HG03565 (cell line): ENCODE measurements around the gene COL19A1.

ENCODE experiments used
- ATAC-seq: cut with Tn5 transposase; IDR thresholded peaks from one replicate; pipeline ENCODE4 v1.9.1; 2021; ENCODE audit warnings: mild to moderate bottlenecking, moderate library complexity; ENCODE audit not compliant: unreplicated experiment

Gene COL19A1

DNA sequence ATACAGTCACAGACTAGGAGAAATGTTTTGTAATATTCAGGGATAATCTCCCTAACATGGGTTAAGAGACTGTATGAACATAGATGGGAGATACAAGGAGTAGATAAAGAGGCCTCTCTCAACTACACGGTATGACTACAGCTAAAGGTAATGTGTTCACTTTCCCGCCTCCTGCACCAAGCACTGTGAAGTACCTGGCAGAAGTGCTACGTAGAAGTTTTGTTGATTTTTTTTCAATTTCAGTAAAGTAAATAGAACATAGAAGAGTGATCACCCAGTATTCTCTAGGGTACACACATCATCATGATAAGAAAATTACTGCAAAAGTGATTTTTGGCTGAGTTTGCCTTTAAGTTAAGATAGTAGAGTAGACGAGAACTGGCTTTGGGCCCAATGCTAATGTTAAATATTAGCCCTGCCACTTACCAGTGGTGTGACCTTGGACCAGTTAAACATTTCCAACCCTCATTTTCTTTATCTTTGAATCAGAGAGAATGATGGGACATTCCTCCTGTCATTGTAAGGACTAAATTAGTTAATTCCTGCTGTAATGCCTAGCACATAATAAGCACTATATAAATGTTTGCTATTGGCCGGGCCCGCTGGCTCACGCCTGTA, 253.0 kb downstream of the COL19A1 start:
- no peak for ATAC-seq

DNA sequence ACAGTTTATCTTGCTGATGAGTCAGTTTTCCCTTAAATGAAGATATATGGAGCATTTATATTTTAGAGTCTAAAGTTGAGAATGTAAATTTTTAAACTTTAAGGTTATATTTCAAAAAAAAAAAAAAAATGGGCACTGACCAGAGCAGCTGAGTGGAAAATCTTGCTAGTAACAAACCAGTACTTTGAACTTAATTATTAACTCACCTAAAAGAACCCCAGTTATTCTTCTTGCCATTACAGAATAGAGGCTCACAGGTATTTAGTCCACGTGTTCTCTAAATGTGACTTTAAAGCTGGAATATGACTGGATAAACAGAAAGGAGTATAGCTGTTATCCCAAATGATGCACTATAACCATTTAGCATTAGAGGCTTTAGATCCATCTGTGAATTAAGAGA, 258.1 kb downstream of the COL19A1 start:
- ATAC-seq = no peak

DNA sequence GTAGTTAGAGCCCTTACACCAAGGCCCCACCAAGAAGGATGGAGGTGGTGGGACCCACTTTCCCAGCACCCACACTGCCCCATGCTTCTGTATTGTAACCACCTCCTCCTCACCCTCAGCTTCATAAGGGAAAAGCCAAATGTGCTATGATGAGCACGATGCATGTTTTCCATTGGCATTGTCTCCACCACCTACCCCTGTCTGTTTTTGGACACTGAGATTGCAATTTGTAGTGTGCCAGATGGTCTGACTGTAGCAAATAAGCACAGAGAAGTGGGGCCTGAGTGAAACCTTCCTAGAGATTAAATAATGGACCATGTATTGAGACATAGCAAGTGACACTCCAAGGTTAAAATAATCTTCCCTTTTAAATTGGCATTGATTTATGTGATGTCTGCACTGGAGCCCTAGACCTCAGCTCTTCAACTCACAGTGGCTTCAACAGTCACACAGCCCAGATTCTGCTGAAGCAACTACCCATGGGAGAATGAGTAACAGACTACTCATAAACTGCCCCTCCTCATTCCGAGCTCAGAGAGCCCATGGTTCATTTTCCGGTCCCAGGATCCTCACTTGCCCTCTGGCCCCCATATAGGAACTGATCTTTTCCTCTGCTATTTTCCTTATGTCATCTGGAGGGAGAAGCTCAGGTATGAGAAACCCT, 258.7 kb downstream of the COL19A1 start:
- no peak for ATAC-seq

DNA sequence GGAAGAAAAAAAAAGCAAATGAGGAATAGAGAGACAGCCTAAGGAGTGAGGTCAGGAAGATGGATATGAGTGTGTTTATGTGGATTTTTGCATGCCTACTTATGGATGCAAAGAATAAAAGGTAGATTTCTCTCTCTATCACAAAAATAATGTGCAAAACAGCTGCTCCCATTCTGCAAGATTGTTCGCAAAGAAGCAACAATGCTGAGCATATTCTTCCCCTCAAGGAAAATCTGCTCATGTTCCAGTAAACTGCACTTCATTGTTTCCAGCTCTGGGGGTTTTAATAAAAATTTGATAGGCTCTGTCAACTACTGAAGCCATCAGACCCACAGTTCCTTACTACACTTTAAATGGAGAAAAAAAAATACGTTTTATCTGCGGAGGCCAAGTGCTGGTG, 259.2 kb downstream of the COL19A1 start:
- ATAC-seq = no peak

DNA sequence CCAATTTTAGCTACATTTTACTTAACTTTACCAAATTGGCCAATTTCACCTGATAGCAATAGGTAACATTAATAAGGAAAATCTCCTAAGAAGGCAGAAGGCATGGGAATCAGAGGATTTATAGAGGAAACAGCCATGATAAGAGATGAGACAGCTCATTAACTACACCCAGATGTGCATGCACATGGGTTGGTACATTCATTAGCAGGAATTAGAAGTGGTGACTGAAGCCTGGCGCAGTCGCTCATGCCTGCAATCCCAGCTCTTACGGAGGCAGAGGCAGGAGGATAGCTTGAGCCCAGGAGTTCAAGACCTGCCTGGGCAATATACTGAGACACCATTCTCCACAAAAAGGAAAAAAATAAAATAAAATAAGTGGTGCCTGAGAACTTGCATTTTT, 263.0 kb downstream of the COL19A1 start:
- ATAC-seq = no peak

DNA sequence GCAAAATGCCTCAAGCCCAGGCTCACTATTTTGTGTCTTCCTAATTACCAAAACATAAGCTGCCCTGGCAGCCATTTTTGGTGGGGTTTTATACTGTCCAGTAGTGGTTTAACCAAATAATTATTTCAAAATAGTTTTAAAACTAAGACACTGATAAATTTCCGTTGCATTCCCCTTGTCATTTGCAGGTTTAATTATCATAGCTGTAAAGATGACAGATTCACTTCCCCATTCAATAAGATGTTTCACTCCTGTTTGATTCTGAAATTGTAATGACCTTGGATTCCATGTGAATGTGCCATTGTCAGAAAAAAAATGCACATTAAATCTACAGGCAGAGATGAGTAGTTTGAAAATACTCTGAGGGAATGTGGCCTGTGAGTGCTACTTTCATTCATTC, 264.5 kb downstream of the COL19A1 start:
- no peak for ATAC-seq

DNA sequence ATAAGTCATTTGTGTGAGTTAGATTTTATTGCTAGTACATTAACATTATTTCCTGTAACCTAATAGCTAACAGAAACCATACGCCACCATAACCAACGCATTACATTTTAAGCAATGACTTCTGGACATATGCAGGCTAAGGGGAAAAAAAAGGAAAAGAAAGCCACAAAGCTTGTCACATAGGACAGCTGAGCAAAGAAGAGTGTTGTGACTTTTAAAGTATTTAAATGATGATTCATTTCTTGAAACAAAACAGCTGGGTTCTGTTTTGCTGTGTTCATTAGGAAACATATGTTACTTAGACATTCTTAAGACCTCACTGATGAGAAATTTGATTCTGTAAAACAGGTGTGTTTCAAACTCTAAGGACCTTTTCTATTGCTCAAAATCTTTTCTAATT, 265.2 kb downstream of the COL19A1 start:
- peak; percentile 94 for ATAC-seq

DNA sequence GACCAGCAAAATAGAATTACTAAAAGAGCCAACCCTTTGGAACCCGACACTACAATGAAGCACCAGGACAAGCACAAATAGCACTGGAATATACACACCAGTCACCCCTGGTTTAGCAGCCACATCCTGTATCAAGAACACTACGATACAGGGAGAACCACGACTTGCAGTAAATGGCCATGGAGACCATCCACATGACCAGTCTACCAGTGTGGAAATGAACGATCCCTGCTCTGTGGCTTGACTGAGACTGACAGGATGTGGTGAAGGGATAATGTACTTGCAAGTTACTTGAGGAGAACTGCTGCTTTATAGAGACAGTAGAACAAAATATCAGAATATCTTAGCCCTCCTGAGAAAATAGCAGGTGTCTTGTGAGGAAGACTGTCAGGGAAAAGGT, 266.9 kb downstream of the COL19A1 start:
- ATAC-seq = no peak

DNA sequence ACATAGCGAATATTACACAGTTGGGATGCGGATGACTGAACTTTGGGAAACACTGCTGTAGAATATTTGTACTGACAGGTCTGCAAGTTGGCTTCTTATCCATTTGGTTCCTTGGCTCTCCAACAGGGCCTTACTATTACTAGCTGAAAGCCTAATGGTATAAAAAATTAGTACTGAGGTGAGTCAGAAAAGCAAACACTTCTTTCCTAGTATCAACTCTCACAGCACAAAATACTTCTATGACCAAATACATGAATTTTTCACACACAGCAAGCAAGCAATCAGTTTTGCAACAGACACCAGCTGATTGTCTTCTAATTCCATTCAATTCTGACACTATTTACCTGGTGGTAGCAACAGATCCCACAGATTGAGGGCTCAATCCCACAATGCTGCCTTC, 268.2 kb downstream of the COL19A1 start:
- no peak for ATAC-seq

DNA sequence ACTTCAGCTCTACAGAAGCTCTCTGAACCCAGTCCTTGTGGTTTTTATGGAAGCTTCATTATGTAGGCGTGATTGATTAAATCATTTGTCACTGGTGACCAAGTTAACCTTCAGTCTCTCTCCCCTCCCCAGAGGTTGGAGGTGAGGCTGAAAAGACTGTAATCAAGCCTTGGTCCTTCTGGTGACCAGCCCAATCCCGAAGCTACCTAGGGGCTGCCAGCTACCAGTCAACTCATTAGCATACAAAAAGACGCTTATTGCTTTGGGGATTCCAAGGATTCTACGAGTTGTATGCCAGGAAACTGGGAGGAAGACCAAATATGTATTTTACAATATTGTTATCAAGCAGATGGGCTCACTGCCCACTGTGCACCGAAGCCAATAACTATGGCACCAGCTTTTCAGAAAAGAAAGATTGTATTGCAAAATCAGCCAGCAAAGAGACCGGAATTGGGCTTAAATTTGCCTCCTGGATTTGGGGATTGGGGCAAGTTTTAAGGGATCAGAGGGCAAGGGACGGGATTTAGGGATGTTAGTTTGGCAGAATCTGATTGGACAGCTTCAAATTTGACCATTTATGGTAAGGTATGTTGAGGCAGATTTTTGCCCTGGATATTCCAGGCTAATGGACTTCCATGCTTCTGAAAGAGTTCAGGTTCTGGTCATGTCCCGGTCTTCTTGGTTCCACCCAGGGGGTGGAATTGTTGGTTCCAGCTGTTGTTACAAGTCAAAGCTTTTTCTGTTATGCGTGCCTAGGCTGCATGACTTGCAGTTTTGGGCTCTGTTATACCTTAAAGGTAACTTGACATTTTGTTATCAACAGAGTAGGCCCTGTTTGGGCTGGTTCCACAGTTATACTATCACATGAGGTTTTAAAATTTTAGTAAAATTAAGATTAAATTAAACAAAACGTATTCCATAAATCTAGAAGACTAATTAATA, 269.1 kb downstream of the COL19A1 start:
- no peak for ATAC-seq

DNA sequence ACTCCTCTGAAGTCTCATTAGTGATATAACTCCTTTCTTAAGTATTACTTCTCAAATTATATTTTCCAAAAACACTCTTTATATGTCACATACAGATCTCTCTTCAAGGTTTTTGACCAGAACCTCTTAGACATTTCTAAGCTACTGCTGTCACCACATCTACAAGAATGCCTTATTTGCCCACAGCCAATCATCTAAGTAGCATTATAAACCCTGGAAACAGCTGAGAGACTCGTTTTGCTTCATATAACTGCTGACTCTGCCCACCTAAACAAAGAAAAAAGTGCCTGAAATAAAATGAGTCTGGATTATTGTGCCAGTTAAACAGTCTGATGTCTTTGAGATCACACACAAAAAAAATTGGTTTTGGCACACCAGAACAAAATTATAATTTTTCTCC, 270.6 kb downstream of the COL19A1 start:
- no peak for ATAC-seq

DNA sequence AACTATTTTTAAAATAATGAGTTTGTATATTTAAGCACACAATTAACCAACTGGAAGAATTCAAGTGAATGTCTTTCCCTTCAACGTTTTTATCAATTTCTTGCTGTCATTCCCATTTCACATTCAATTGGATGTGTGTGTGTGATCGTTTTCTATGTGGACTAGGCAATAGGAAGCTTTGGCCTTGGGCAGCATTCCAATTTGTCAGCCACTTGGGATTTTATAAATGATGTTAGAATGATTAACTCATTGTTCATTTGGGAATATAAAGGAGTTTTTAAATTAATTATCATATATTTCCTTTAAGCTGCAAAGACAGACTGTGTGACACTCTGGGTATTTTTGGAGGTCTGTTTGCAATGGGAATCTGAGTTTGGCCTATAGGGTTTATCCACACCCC, 274.1 kb downstream of the COL19A1 start:
- ATAC-seq = no peak

DNA sequence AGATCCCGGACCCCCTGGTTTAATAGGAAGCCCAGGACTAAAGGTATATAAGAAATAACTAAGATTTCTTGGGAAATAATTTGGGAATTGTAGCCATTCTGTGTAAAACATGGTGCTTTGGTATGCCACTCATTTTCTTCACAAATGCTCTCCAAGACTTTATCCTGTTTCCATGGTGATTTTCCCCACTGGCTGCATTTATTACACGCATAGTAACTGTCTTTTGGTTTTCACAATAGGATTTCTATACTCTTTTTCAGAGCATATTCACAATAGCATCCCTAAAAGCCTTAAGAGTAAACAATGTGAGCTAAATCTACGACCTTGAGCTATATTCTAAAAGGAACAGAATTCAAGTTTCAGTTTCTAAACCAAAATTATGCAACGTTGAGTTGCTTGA, 275.7 kb downstream of the COL19A1 start:
- ATAC-seq = no peak

DNA sequence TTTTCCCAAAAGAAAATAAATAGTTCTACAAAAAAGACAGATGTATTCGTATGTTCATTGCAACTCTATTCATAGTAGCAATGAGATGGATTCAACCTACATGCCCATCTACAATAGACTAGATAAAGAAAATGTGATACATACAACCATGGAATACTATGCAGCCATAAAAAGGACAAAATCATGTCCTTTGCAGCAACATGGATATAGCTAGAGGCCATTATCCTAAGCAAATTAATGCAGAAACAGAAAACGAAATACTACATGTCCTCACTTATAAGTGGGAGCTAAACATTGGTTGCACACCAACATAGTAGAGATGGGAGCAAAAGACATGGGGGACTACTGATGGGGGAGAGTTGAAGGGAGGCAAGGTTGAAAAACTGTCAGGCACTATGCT, 278.8 kb downstream of the COL19A1 start:
- ATAC-seq = no peak

DNA sequence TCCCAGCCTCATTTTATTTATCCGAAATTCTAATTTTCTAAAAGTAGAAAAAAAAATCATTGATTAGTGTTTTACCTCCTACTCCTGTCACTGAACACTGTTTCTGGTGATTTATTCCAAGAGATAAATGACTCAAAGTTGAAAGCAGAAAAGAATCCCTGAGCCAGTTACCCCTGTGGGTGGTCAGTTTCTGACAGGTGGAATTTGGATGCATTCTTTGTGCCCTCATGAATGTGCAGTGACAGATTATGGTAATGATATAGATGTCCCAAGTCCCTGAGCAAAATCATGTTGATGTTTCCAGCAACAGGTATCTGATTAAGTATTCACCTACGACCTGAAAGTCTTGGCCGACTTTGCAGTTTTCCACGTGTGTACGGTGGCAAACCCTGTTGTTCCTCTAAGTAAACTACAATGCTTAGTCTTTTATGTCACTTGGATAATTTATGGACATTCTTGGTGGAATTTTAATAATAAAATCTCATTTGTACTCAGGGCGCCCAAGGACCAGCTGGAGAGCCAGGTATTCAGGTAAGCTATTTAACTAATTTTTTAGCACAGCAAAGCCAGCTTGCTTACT, 282.9 kb downstream of the COL19A1 start:
- no peak for ATAC-seq

DNA sequence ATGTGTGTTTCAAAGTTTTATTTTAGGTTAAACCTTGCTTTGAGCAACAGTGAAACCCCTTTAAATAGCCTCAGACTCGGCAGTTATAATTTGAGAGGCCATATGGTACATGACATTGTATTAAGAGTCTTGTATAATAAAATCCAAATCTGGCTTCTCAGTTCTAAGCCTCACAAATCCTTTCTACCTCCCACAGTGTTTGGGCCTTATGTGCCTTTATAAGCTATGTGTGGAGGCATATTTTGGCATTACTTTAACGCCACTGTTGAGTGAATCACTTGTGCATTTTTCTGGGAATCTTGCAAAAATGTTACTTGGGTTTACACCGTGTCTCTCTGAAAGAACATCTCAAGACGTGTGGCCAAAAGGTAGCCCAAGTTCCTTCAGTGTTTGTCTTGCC, 284.2 kb downstream of the COL19A1 start:
- ATAC-seq = no peak

DNA sequence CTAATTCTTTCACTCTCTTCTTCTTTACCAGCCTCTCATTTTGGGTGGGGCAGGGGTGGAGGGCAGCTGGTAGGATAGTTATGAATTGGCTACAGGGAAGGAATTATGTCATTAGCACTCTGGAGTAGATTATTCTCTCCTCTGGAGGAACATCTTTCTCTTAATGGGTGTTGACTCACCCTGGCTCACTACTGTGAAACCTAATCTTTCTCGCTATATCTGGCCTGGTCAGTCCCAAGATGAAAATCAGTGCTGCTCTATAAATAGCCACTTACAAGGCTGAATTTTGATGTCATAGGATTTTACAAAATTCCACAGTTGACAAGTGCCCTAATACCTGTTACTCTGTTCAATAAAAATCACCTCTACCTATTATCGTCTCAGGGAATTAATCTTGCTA, 285.3 kb downstream of the COL19A1 start:
- ATAC-seq = no peak

DNA sequence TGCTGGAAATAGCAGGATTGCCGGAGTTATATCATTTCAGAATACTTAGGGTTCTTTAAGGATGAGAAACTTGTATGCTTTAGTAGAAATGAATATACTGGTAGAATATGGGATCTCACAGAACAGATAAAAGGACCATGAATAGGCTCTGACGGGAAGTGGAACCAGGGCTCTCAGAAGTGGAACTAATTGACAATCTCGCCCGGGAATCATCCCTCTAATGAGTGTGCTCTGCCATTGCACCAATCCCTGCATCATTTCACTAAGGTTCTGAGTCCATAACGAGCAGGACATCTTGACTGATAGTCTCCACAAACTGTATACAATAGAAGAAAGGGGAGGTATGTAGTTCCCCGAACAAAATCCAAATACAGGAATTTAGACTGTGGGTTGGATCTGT, 286.4 kb downstream of the COL19A1 start:
- no peak for ATAC-seq

DNA sequence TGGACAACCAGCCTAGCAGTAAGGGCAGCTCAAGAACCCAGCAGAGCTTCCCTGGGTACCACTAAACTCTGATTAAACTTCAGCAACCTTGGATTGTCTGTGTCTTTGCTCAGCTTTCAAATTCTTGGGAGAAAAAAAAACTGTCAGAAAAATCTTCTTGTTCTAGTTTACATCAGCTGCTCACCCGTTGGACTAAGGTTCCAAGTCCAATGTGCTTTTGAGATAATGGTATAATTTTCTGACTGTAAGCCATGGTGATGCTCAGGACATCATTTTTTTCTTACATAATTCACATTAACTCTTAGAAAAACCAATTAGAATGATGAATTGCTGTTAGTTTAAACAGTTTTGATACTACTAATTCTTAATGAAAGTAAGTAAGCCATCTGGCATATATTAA, 290.7 kb downstream of the COL19A1 start:
- no peak for ATAC-seq

DNA sequence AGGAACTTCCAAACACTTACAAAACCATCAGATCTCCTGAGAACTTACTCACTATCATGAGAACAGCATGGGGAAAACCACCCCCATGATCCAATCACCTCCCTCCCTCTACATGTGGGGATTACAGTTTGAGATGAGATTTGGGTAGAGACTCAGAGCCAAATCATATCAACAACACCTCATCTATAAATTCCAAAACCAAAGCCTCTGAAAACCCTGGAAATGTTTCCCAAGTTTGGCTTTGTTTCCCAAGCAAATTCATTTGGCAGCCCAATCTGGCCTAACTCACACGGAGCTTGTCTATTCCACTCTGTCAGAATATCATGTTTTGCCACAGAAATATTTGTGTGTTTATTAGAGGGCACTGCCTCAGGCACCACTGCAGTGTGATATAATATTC, 293.9 kb downstream of the COL19A1 start:
- ATAC-seq = no peak

DNA sequence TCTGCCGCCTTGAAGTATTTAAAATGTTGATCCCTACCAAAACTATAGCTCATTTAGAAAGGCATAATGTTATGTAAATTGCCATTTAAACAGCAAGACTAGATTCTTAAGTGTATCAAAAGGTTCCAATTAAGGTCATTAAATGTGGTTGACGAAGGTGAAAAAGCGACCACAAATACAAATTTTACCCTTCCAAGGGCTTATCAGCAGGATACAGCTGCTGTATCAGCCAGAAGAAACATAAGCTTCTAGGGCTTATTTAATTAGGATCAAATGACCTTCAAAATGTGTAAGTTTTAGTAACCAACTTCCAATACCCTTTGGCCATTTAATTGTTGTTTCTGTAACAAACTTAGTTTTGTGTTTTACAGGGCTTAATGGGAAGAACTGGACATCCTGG, 296.6 kb downstream of the COL19A1 start:
- ATAC-seq = no peak

DNA sequence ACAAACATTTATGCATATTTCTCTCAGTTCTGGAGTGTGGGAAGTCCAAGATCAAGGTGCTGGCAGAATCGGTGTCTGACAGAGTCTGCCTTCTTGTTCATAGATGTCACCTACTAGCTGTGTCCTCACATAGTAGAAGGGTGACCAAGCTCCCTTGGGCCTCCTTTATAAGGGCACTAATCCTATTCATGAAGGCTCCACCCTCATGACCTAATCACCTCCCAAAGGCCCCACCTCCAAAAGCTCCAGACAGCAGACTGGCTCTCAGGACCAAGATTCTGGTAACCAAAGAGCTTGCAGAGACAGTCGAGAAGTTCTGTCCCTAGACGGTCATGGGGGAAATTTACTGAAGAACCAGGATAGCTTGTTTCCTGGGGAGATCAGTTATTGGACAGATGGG, 297.4 kb downstream of the COL19A1 start:
- no peak for ATAC-seq
